Activated CD4-positive, alpha-beta memory T cell treated with anti-CD3 and anti-CD28 coated beads for 36 hours (primary cell): ENCODE measurements around the gene SERTAD1. TPM values are rescaled to one million over a fixed set of nuclear protein-coding genes. Genes with fewer than 3 reads are reported as not detected.

Experiments
- CTCF ChIA-PET: fragments of 350-600 bp; sonication (Branson Sonifier 250); formaldehyde crosslinking; loops from one replicate; lab custom pipeline; 2021; ENCODE audit warnings: antibody characterized with exemption, inconsistent platforms; lab: Charles Lee
- POLR2A ChIA-PET: fragments of 350-600 bp; sonication (Branson Sonifier 250); formaldehyde crosslinking; loops from one replicate; lab custom pipeline; 2021; ENCODE audit warnings: antibody characterized with exemption; lab: Charles Lee
- DNase-seq: peaks from one replicate; pipeline ENCODE4 v3.0.0-alpha.2; 2020
- H3K27ac Mint-ChIP-seq: one replicate; pipeline ENCODE4 v1.8.0; 2021; ENCODE audit warnings: mixed read lengths
- H3K27me3 Mint-ChIP-seq: one replicate; pipeline ENCODE4 v1.8.0; 2021; ENCODE audit warnings: mixed read lengths
- H3K36me3 Mint-ChIP-seq: one replicate; pipeline ENCODE4 v1.8.0; 2021; ENCODE audit warnings: mixed read lengths
- H3K4me1 Mint-ChIP-seq: one replicate; pipeline ENCODE4 v1.8.0; 2021; ENCODE audit warnings: low read depth, mixed read lengths
- H3K4me3 Mint-ChIP-seq: one replicate; pipeline ENCODE4 v1.8.0; 2021; ENCODE audit warnings: mild to moderate bottlenecking, mixed read lengths
- H3K9me3 Mint-ChIP-seq: one replicate; pipeline ENCODE4 v1.8.0; 2021; ENCODE audit warnings: mixed read lengths
- intact Hi-C: fragments of 100-400 bp; cut with micrococcal nuclease; formaldehyde crosslinking; loops from one replicate; pipeline ENCODE4 v1.15.1; 2023
- total RNA-seq, 2 experiments: library from RNA; stranded (reverse); gene quantifications; one replicate each; pipeline ENCODE4 v1.2.3, GENCODE V29; 2021

Gene SERTAD1
- total RNA-seq, 2 experiments from 2014 or later = 11.5 to 12.6 TPM

- Mint-ChIP-seq H3K4me3 (peak overlapping the region; percentile 77), H3K27me3 (no peaks in the 10 kb centered on the region), H3K36me3 (peaks cover 11% of the 10 kb centered on the region), H3K4me1 (peaks cover 21% of the 10 kb centered on the region), H3K27ac (peak overlapping the region; percentile 93), H3K9me3 (no peaks in the 10 kb centered on the region)
- intact Hi-C loops = loop anchor here (1.0 kb wide), 1 partner anchor 22 kb away; no protein-coding TSS in a partner anchor
- CTCF ChIA-PET = interaction anchor here (0.7 to 2.1 kb wide), 28 partner anchors 8 to 213 kb away, joined by 3 to 28 read pairs (median 5); partner anchors contain the start of genes AKT2, BLVRB, C19orf47 and PLD3
- POLR2A ChIA-PET = interaction anchor here (0.7 to 1.4 kb wide), 8 partner anchors 9 to 73 kb away, joined by 3 to 5 read pairs (median 4); partner anchors contain the start of genes BLVRB, C19orf47, PLD3 and SPTBN4
- DNase-seq = peak; percentile 84
Observed at GRCh38 chr19:40420766-40421765, 4.7 kb downstream of the SERTAD1 start.

GRCh38 chr19:40420451-40420765 lies 5.4 kb downstream of the SERTAD1 start:
- H3K27ac Mint-ChIP-seq = peak overlapping the region; percentile 93
- peak overlapping the region; percentile 77 for H3K4me3 Mint-ChIP-seq
- ChIA-PET CTCF (interaction anchor here (0.7 to 2.1 kb wide), 28 partner anchors 9 to 214 kb away, joined by 3 to 28 read pairs (median 5); partner anchors contain the start of genes AKT2, BLVRB, C19orf47 and PLD3), POLR2A (interaction anchor here (0.7 to 1.4 kb wide), 8 partner anchors 9 to 72 kb away, joined by 3 to 5 read pairs (median 4); partner anchors contain the start of genes BLVRB, C19orf47, PLD3 and SPTBN4)
- H3K4me1 Mint-ChIP-seq = peaks cover 21% of the 10 kb centered on the region
- intact Hi-C loops = no loop called here
- no peak for DNase-seq
- peaks cover 8% of the 10 kb centered on the region for H3K36me3 Mint-ChIP-seq
- H3K27me3 Mint-ChIP-seq = no peaks in the 10 kb centered on the region
- H3K9me3 Mint-ChIP-seq = no peaks in the 10 kb centered on the region

GRCh38 chr19:40419780-40420179 lies 6.0 kb downstream of the SERTAD1 start:
- Mint-ChIP-seq H3K27ac (no peak overlapping the region), H3K9me3 (no peaks in the 10 kb centered on the region), H3K4me3 (peak overlapping the region; percentile 55), H3K27me3 (no peaks in the 10 kb centered on the region), H3K4me1 (peaks cover 21% of the 10 kb centered on the region), H3K36me3 (peaks cover 8% of the 10 kb centered on the region)
- POLR2A ChIA-PET = interaction anchor here (0.6 to 1.4 kb wide), 3 partner anchors 17 to 43 kb away, joined by 3 to 5 read pairs (median 4); no protein-coding TSS in a partner anchor
- intact Hi-C loops = no loop called here
- DNase-seq = no peak
- CTCF ChIA-PET = interaction anchor here (0.7 to 2.1 kb wide), 15 partner anchors 8 to 215 kb away, joined by 3 to 28 read pairs (median 8); partner anchors contain the start of genes BLVRB, C19orf47, PLD3 and SERTAD3

GRCh38 chr19:40419066-40419612 lies 6.7 kb downstream of the SERTAD1 start:
- POLR2A ChIA-PET = interaction anchor here (0.6 kb wide), 1 partner anchor 24 kb away, joined by 3 read pairs; no protein-coding TSS in a partner anchor
- Mint-ChIP-seq H3K9me3 (no peaks in the 10 kb centered on the region), H3K4me1 (peaks cover 20% of the 10 kb centered on the region), H3K27ac (no peak overlapping the region), H3K36me3 (peaks cover 5% of the 10 kb centered on the region), H3K4me3 (no peak overlapping the region), H3K27me3 (no peaks in the 10 kb centered on the region)
- CTCF ChIA-PET = no interaction called here
- intact Hi-C loops = no loop called here
- DNase-seq = no peak

GRCh38 chr19:40418040-40418439 lies 7.8 kb downstream of the SERTAD1 start:
- intact Hi-C loops = no loop called here
- H3K27ac Mint-ChIP-seq = no peak overlapping the region
- ChIA-PET CTCF (no interaction called here), POLR2A (no interaction called here)
- peaks cover 18% of the 10 kb centered on the region for H3K4me1 Mint-ChIP-seq
- no peak overlapping the region for H3K4me3 Mint-ChIP-seq
- DNase-seq = no peak
- H3K27me3 Mint-ChIP-seq = peaks cover 3% of the 10 kb centered on the region
- H3K9me3 Mint-ChIP-seq = no peaks in the 10 kb centered on the region
- peaks cover 5% of the 10 kb centered on the region for H3K36me3 Mint-ChIP-seq

GRCh38 chr19:40417643-40417981 lies 8.2 kb downstream of the SERTAD1 start:
- H3K4me3 Mint-ChIP-seq = no peak overlapping the region
- peaks cover 5% of the 10 kb centered on the region for H3K36me3 Mint-ChIP-seq
- H3K4me1 Mint-ChIP-seq = peaks cover 17% of the 10 kb centered on the region
- no peak for DNase-seq
- no peaks in the 10 kb centered on the region for H3K9me3 Mint-ChIP-seq
- H3K27ac Mint-ChIP-seq = no peak overlapping the region
- POLR2A ChIA-PET = no interaction called here
- H3K27me3 Mint-ChIP-seq = peaks cover 3% of the 10 kb centered on the region
- CTCF ChIA-PET = interaction anchor here (0.6 to 1.3 kb wide), 2 partner anchors 82 to 217 kb away, joined by 3 read pairs; no protein-coding TSS in a partner anchor
- intact Hi-C loops = no loop called here

GRCh38 chr19:40416918-40417642 lies 8.7 kb downstream of the SERTAD1 start:
- no peak overlapping the region for H3K4me3 Mint-ChIP-seq

GRCh38 chr19:40415768-40416167 lies 10.0 kb downstream of the SERTAD1 start:
- POLR2A ChIA-PET = no interaction called here
- DNase-seq = no peak
- CTCF ChIA-PET = interaction anchor here (0.6 kb wide), 1 partner anchor 41 kb away, joined by 3 read pairs; no protein-coding TSS in a partner anchor
- H3K36me3 Mint-ChIP-seq = no peaks in the 10 kb centered on the region
- H3K27me3 Mint-ChIP-seq = peaks cover 3% of the 10 kb centered on the region
- H3K27ac Mint-ChIP-seq = no peak overlapping the region
- H3K4me1 Mint-ChIP-seq = peaks cover 8% of the 10 kb centered on the region
- intact Hi-C loops = no loop called here
- no peaks in the 10 kb centered on the region for H3K9me3 Mint-ChIP-seq
- H3K4me3 Mint-ChIP-seq = no peak overlapping the region

More at GRCh38 chr19:40416918-40417642, 8.7 kb downstream of the SERTAD1 start:
- CTCF ChIA-PET = interaction anchor here (0.6 to 1.3 kb wide), 2 partner anchors 82 to 218 kb away, joined by 3 read pairs; no protein-coding TSS in a partner anchor
- intact Hi-C loops = no loop called here
- H3K27ac Mint-ChIP-seq = peak overlapping the region; percentile 44
- no peaks in the 10 kb centered on the region for H3K9me3 Mint-ChIP-seq
- H3K4me1 Mint-ChIP-seq = peaks cover 11% of the 10 kb centered on the region
- H3K36me3 Mint-ChIP-seq = no peaks in the 10 kb centered on the region
- H3K27me3 Mint-ChIP-seq = peaks cover 3% of the 10 kb centered on the region
- POLR2A ChIA-PET = no interaction called here
- peak; percentile 40 for DNase-seq

- Mint-ChIP-seq H3K27ac (no peak overlapping the region), H3K27me3 (peaks cover 3% of the 10 kb centered on the region), H3K36me3 (no peaks in the 10 kb centered on the region), H3K9me3 (no peaks in the 10 kb centered on the region), H3K4me1 (peaks cover 6% of the 10 kb centered on the region), H3K4me3 (no peak overlapping the region)
- DNase-seq = no peak
- ChIA-PET CTCF (no interaction called here), POLR2A (no interaction called here)
- intact Hi-C loops = no loop called here
Observed at GRCh38 chr19:40414542-40415535, 11.0 kb downstream of the SERTAD1 start.

GRCh38 chr19:40413291-40413845 lies 12.4 kb downstream of the SERTAD1 start, which contains the start of gene PRX:
PRX (minus strand) TSS chr19:40413378; CDS start chr19:40407932, 5,446 bp downstream.
- ChIA-PET POLR2A (interaction anchor here (1.4 kb wide), 1 partner anchor 9 kb away, joined by 3 read pairs; no protein-coding TSS in a partner anchor), CTCF (interaction anchor here (0.6 to 1.0 kb wide), 2 partner anchors 51 to 173 kb away, joined by 3 to 4 read pairs; no protein-coding TSS in a partner anchor)
- Mint-ChIP-seq H3K36me3 (no peaks in the 10 kb centered on the region), H3K27ac (no peak within 1 kb of the TSS), H3K27me3 (peaks cover 3% of the 10 kb centered on the region), H3K4me3 (no peak within 1 kb of the TSS), H3K4me1 (peaks cover 6% of the 10 kb centered on the region), H3K9me3 (no peaks in the 10 kb centered on the region)
- DNase-seq = no peak
- intact Hi-C loops = no loop called here
